ENCODE results near the gene CHCHD6. TPM values are rescaled to one million over a fixed set of nuclear protein-coding genes. Genes with fewer than 3 reads are reported as not detected.

CHCHD6 gene
- total RNA-seq, 1 donor from 2014 or later = 31.0 TPM

- TF ChIP-seq, protein P1, sequence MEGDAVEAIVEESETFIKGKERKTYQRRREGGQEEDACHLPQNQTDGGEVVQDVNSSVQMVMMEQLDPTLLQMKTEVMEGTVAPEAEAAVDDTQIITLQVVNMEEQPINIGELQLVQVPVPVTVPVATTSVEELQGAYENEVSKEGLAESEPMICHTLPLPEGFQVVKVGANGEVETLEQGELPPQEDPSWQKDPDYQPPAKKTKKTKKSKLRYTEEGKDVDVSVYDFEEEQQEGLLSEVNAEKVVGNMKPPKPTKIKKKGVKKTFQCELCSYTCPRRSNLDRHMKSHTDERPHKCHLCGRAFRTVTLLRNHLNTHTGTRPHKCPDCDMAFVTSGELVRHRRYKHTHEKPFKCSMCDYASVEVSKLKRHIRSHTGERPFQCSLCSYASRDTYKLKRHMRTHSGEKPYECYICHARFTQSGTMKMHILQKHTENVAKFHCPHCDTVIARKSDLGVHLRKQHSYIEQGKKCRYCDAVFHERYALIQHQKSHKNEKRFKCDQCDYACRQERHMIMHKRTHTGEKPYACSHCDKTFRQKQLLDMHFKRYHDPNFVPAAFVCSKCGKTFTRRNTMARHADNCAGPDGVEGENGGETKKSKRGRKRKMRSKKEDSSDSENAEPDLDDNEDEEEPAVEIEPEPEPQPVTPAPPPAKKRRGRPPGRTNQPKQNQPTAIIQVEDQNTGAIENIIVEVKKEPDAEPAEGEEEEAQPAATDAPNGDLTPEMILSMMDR (IDR thresholded peaks at IDR 0.05; ENCODE audit: unreplicated experiment) = no peak
Observed at GRCh38 chr3:126663750-126664149, 40.3 kb upstream of the CHCHD6 start.

DNA sequence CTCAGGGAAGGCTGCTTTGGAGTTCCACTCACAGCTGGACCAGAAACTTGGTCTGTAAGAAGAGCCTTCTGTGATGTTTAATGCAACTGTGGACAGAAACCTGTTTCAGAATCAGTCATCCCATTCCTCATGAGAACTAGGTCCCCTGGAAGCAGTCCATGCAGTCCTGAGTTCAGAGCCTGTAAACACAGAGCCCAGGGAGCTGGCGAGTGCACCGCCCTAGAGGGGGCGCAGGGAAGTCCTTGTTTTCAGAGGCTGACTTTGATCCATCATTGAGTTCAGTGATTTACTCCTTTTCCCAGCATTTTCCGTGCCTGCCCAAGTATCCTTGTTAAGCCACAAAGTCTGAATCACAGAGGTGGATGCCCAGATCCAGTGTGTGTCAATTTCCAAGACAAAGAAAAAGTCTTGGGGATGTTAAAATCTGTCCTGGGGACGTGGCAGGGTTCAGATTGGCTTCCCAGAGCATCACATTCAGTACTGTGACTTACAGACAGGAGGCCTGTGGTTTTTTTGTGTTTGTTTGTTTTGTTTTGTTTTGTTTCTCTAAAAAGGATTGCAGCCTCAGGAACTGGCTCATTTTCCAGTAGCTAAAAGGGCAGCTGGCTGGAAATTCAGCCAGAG lies 39.3 kb upstream of the CHCHD6 start:
- TF ChIP-seq, protein P1 (IDR thresholded peaks at IDR 0.05; ENCODE audit: unreplicated experiment) = no peak
- Mint-ChIP-seq H3K9me3 (peaks cover 5% of the 10 kb centered on the region), H3K27me3 (ENCODE audit: low read depth) (peaks cover 66% of the 10 kb centered on the region), H3K36me3 (no peaks in the 10 kb centered on the region), H3K4me1 (no peaks in the 10 kb centered on the region), H3K27ac (no peak overlapping the region), H3K4me3 (no peak overlapping the region)
- DNase-seq (ENCODE audit: low spot score in 2 of 2, unreplicated experiment in 2 of 2) = no peak

More at GRCh38 chr3:126663750-126664149, 40.3 kb upstream of the CHCHD6 start:
- no peak for DNase-seq (ENCODE audit: low spot score in 2 of 2, unreplicated experiment in 2 of 2)
- Mint-ChIP-seq H3K27ac (no peak overlapping the region), H3K4me1 (no peaks in the 10 kb centered on the region), H3K9me3 (peaks cover 5% of the 10 kb centered on the region), H3K36me3 (no peaks in the 10 kb centered on the region), H3K4me3 (no peak overlapping the region), H3K27me3 (ENCODE audit: low read depth) (peaks cover 67% of the 10 kb centered on the region)

- H3K27ac Mint-ChIP-seq = no peak overlapping the region
- H3K36me3 Mint-ChIP-seq = no peaks in the 10 kb centered on the region
- peaks cover 5% of the 10 kb centered on the region for H3K9me3 Mint-ChIP-seq
- TF ChIP-seq, protein P1 (IDR thresholded peaks at IDR 0.05; ENCODE audit: unreplicated experiment) = no peak
- DNase-seq (ENCODE audit: low spot score in 2 of 2, unreplicated experiment in 2 of 2) = no peak
- no peak overlapping the region for H3K4me3 Mint-ChIP-seq
- H3K4me1 Mint-ChIP-seq = no peaks in the 10 kb centered on the region
- H3K27me3 Mint-ChIP-seq (ENCODE audit: low read depth) = peaks cover 59% of the 10 kb centered on the region
Observed at GRCh38 chr3:126665221-126665936, 38.7 kb upstream of the CHCHD6 start.

- H3K36me3 Mint-ChIP-seq = no peaks in the 10 kb centered on the region
- H3K27ac Mint-ChIP-seq = no peak overlapping the region
- H3K4me3 Mint-ChIP-seq = no peak overlapping the region
- H3K27me3 Mint-ChIP-seq (ENCODE audit: low read depth) = peaks cover 52% of the 10 kb centered on the region
- peaks cover 1% of the 10 kb centered on the region for H3K9me3 Mint-ChIP-seq
- no peak for DNase-seq (ENCODE audit: low spot score in 2 of 2, unreplicated experiment in 2 of 2)
- H3K4me1 Mint-ChIP-seq = no peaks in the 10 kb centered on the region
- TF ChIP-seq, protein P1 (IDR thresholded peaks at IDR 0.05; ENCODE audit: unreplicated experiment) = no peak
Observed at GRCh38 chr3:126665959-126666657, 37.9 kb upstream of the CHCHD6 start.

- no peak for DNase-seq (ENCODE audit: low spot score in 2 of 2, unreplicated experiment in 2 of 2)
- TF ChIP-seq, protein P1 (IDR thresholded peaks at IDR 0.05; ENCODE audit: unreplicated experiment) = no peak
- no peaks in the 10 kb centered on the region for H3K9me3 Mint-ChIP-seq
- H3K4me3 Mint-ChIP-seq = no peak overlapping the region
- H3K27ac Mint-ChIP-seq = no peak overlapping the region
- H3K27me3 Mint-ChIP-seq (ENCODE audit: low read depth) = peaks cover 44% of the 10 kb centered on the region
- no peaks in the 10 kb centered on the region for H3K36me3 Mint-ChIP-seq
- no peaks in the 10 kb centered on the region for H3K4me1 Mint-ChIP-seq
Observed at GRCh38 chr3:126666658-126667528, 37.1 kb upstream of the CHCHD6 start.
